Gastrocnemius medialis (tissue), 4 donors: ENCODE measurements around the gene AGTR1. TPM values are rescaled to one million over a fixed set of nuclear protein-coding genes. Genes with fewer than 3 reads are reported as not detected.

ENCODE experiments used
- ATAC-seq, 2 donors: fragments of 150-250 bp; one replicate each; pipeline ENCODE4 v1.9.1; 2016
- DNase-seq, 2 donors: peaks; one replicate each; pipeline ENCODE4 v3.0.0-alpha.2; 2019
- H3K27ac ChIP-seq, 4 donors: fragments of 200-600 bp; sonication (generic); 1 replicate in 1 of 4; 2 replicates in 3 of 4; pipeline ENCODE4 v1.5.1; 2016 to 2018; ENCODE audit warnings: mild to moderate bottlenecking in 2 of 4, moderate library complexity in 1 of 4
- H3K27me3 ChIP-seq, 3 donors: fragments of 200-600 bp; sonication (generic) in 2 of 3; 1 replicate in 1 of 3; 2 replicates in 2 of 3; pipeline versions ENCODE4 v1.5.1 to v1.6.0; 2016 to 2019; ENCODE audit warnings: mild to moderate bottlenecking in 1 of 3, moderate library complexity in 1 of 3
- H3K36me3 ChIP-seq, 2 donors: fragments of 200-600 bp; sonication (generic) in 1 of 2; one replicate each; pipeline ENCODE4 v1.5.1; 2017 to 2018
- H3K4me1 ChIP-seq, 2 donors: fragments of 200-600 bp; sonication (generic) in 1 of 2; one replicate each; pipeline ENCODE4 v1.5.1; 2016 to 2017; ENCODE audit warnings: mild to moderate bottlenecking in 2 of 2
- H3K4me3 ChIP-seq, 4 donors: fragments of 200-600 bp; sonication (generic) in 3 of 4; 1 replicate in 1 of 4; 2 replicates in 3 of 4; pipeline ENCODE4 v1.5.1; 2016 to 2019; ENCODE audit warnings: mild to moderate bottlenecking in 2 of 4
- H3K9me3 ChIP-seq, 3 donors: fragments of 200-600 bp; sonication (generic) in 2 of 3; 1 replicate in 1 of 3; 2 replicates in 2 of 3; pipeline ENCODE4 v1.5.1; 2016 to 2019
- POLR2A ChIP-seq, 2 donors: fragments of 450-650 bp; IDR thresholded peaks; one replicate each; pipeline ENCODE4 v1.6.1; 2017; ENCODE audit warnings: antibody characterized with exemption in 2 of 2, mild to moderate bottlenecking in 2 of 2, moderate library complexity in 2 of 2
- in situ Hi-C, 4 donors: fragments of 200-750 bp; cut with MboI; loops; one replicate each; pipeline versions ENCODE4 v1.15.0 to v1.8.0; 2017; ENCODE audit warnings: low sequenced_read_pairs in 4 of 4
- intact Hi-C: fragments of 100-400 bp; cut with DNase I; formaldehyde crosslinking; loops from one replicate; pipeline ENCODE4 v1.15.1; 2023; ENCODE audit warnings: low total_unique reads
- total RNA-seq, 4 donors: library from RNA; depleted of rRNA; stranded (reverse); fragments of >200 nt; gene quantifications; one replicate each; pipeline versions ENCODE4 v1.1.0 to v1.2.3, GENCODE V29; 2016
- TF ChIP-seq, protein P1 (sequence below), 5 experiments: fragments of 450-650 bp in 3 of 5; fragments of 200-600 bp in 2 of 5; sonication (generic) in 2 of 5; IDR thresholded peaks in 4 of 5; conservative IDR thresholded peaks in 1 of 5; 1 replicate in 4 of 5; 2 replicates in 1 of 5; pipeline ENCODE4 v1.5.1; 2016 to 2019; ENCODE audit warnings: antibody characterized with exemption in 5 of 5, mild to moderate bottlenecking in 3 of 5, moderate library complexity in 3 of 5

Gene AGTR1
- total RNA-seq, 4 donors from 2014 or later, result 12.7 to 32.1 (median 14.5) TPM

GRCh38 chr3:148720873-148721272 lies 23.2 kb downstream of the AGTR1 start:
- DNase-seq, result no peak
- in situ Hi-C loops, result loop anchor here in 1 of 4 donors (25.0 kb wide), 1 partner anchor 334 kb away; no protein-coding TSS in a partner anchor

GRCh38 chr3:148723631-148724030 lies 25.9 kb downstream of the AGTR1 start:
- no peaks in the 10 kb centered on the region for H3K9me3 ChIP-seq
- TF ChIP-seq, protein P1, sequence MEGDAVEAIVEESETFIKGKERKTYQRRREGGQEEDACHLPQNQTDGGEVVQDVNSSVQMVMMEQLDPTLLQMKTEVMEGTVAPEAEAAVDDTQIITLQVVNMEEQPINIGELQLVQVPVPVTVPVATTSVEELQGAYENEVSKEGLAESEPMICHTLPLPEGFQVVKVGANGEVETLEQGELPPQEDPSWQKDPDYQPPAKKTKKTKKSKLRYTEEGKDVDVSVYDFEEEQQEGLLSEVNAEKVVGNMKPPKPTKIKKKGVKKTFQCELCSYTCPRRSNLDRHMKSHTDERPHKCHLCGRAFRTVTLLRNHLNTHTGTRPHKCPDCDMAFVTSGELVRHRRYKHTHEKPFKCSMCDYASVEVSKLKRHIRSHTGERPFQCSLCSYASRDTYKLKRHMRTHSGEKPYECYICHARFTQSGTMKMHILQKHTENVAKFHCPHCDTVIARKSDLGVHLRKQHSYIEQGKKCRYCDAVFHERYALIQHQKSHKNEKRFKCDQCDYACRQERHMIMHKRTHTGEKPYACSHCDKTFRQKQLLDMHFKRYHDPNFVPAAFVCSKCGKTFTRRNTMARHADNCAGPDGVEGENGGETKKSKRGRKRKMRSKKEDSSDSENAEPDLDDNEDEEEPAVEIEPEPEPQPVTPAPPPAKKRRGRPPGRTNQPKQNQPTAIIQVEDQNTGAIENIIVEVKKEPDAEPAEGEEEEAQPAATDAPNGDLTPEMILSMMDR (IDR thresholded peaks at IDR 0.05 in 4 of 5, conservative IDR thresholded peaks at IDR 0.05 in 1 of 5), result no peak
- no peak for TF ChIP-seq POLR2A (IDR thresholded peaks at IDR 0.05)
- H3K27me3 ChIP-seq, result no peaks in the 10 kb centered on the region
- ATAC-seq, result no peak
- no peak overlapping the region for H3K4me3 ChIP-seq
- H3K27ac ChIP-seq, result no peak overlapping the region
- H3K36me3 ChIP-seq, result no peaks in the 10 kb centered on the region
- in situ Hi-C loops, result loop anchor here in 1 of 4 donors (25.0 kb wide), 1 partner anchor 336 kb away; no protein-coding TSS in a partner anchor
- H3K4me1 ChIP-seq, result peaks cover 0 to 3% of the 10 kb centered on the region in 2 donors
- DNase-seq, result no peak
- intact Hi-C loops, result loop anchor here (2.0 to 10.0 kb wide), 2 partner anchors 219 to 349 kb away; no protein-coding TSS in a partner anchor

More at GRCh38 chr3:148720873-148721272, 23.2 kb downstream of the AGTR1 start:
- ATAC-seq, result no peak
- intact Hi-C loops, result loop anchor here (10.0 kb wide), 1 partner anchor 346 kb away; no protein-coding TSS in a partner anchor
- peaks cover 0 to 3% of the 10 kb centered on the region in 2 donors for H3K4me1 ChIP-seq
- H3K9me3 ChIP-seq, result no peaks in the 10 kb centered on the region
- no peaks in the 10 kb centered on the region for H3K27me3 ChIP-seq
- TF ChIP-seq, protein P1 (IDR thresholded peaks at IDR 0.05 in 4 of 5, conservative IDR thresholded peaks at IDR 0.05 in 1 of 5), result no peak
- no peak for TF ChIP-seq POLR2A (IDR thresholded peaks at IDR 0.05)
- H3K36me3 ChIP-seq, result no peaks in the 10 kb centered on the region
- no peak overlapping the region for H3K4me3 ChIP-seq
- H3K27ac ChIP-seq, result no peak overlapping the region

GRCh38 chr3:148727231-148727630 lies 29.5 kb downstream of the AGTR1 start:
- no peaks in the 10 kb centered on the region for H3K9me3 ChIP-seq
- intact Hi-C loops, result loop anchor here (10.0 kb wide), 1 partner anchor 352 kb away; no protein-coding TSS in a partner anchor

DNA sequence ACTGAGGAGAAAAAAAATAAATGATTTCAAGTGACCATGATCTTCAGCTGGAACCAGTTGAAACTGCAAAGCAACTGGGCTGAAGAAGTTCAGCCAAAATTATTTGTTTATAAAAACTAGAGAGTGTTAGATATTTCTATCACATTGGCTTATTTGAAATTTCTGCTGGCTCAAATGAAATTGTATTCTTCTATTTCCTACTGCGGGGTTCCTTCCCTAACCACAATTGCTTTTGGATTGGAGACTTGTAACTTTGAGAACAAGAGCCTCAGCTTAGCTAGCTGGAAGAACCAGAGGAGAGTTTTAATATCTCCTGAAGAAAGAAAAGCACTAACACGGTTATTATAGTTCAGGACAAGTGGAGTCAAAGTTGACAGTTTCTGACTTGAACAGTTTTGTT lies 31.1 kb downstream of the AGTR1 start:
- Histone ChIP-seq H3K27ac (no peak overlapping the region), H3K36me3 (no peaks in the 10 kb centered on the region), H3K27me3 (no peaks in the 10 kb centered on the region), H3K4me1 (no peaks in the 10 kb centered on the region), H3K4me3 (no peak overlapping the region), H3K9me3 (no peaks in the 10 kb centered on the region)
- in situ Hi-C loops, result no loop called here
- no peak for TF ChIP-seq POLR2A (IDR thresholded peaks at IDR 0.05)
- TF ChIP-seq, protein P1 (IDR thresholded peaks at IDR 0.05 in 4 of 5, conservative IDR thresholded peaks at IDR 0.05 in 1 of 5), result no peak
- ATAC-seq (no peak), DNase-seq (no peak)
- intact Hi-C loops, result loop anchor here (10.0 kb wide), 1 partner anchor 354 kb away; no protein-coding TSS in a partner anchor

More at GRCh38 chr3:148727231-148727630, 29.5 kb downstream of the AGTR1 start:
- no peak overlapping the region for H3K27ac ChIP-seq
- no peaks in the 10 kb centered on the region for H3K4me1 ChIP-seq
- H3K36me3 ChIP-seq, result no peaks in the 10 kb centered on the region
- ATAC-seq (no peak), DNase-seq (no peak)
- no peak for TF ChIP-seq POLR2A (IDR thresholded peaks at IDR 0.05)
- TF ChIP-seq, protein P1 (IDR thresholded peaks at IDR 0.05 in 4 of 5, conservative IDR thresholded peaks at IDR 0.05 in 1 of 5), result peak in 1 of 5 experiments; percentile 30
- H3K27me3 ChIP-seq, result no peaks in the 10 kb centered on the region
- in situ Hi-C loops, result no loop called here
- no peak overlapping the region for H3K4me3 ChIP-seq
